Adipocyte (in vitro differentiated cells): ENCODE data around the gene ADAP1.
"Not testable (repeated sequence)": the region's sequence is repeated elsewhere in the genome, so short reads cannot be mapped to it uniquely, and the experiment has no call there.

Experiments
- DNase-seq: peaks from one replicate; pipeline ENCODE4 v3.0.0-alpha.2; 2015; ENCODE audit warnings: low read depth
- H3K27me3 ChIP-seq: replicated peaks from 2 replicates; pipeline ENCODE4 v1.7.0; 2013; ENCODE audit warnings: mild to moderate bottlenecking, low read length, moderate library complexity; ENCODE audit not compliant: control insufficient read depth, insufficient read depth
- H3K36me3 ChIP-seq: 2 replicates; pipeline ENCODE4 v1.7.0; 2013; ENCODE audit warnings: low read length, mild to moderate bottlenecking, moderate library complexity; ENCODE audit not compliant: control insufficient read depth, insufficient read depth, severe bottlenecking
- H3K4me1 ChIP-seq: 2 replicates; pipeline ENCODE4 v1.7.0; 2013; ENCODE audit warnings: mild to moderate bottlenecking, low read length, moderate library complexity; ENCODE audit not compliant: control insufficient read depth, insufficient read depth
- H3K4me3 ChIP-seq: 2 replicates; pipeline ENCODE4 v1.7.0; 2013; ENCODE audit warnings: mild to moderate bottlenecking, low read length, moderate library complexity
- H3K9ac ChIP-seq: 2 replicates; pipeline ENCODE4 v1.7.0; 2013; ENCODE audit warnings: mild to moderate bottlenecking, low read length, moderate library complexity
- H3K9me3 ChIP-seq: 2 replicates; pipeline ENCODE4 v1.7.0; 2013; ENCODE audit warnings: mild to moderate bottlenecking, low read length, moderate library complexity; ENCODE audit not compliant: control insufficient read depth

ADAP1 gene

GRCh38 chr7:954330-955238 is at the start of gene ADAP1:
Gene ADAP1, minus strand, starts transcription at chr7:954680. Its CDS starts 203 bp downstream, at chr7:954477.
- Histone ChIP-seq H3K9ac (peak within 1 kb of the TSS; percentile 55), H3K4me1 (peaks cover 14% of the 10 kb centered on the region), H3K4me3 (peak within 1 kb of the TSS; percentile 73), H3K36me3 (no peaks in the 10 kb centered on the region), H3K27me3 (peaks cover 17% of the 10 kb centered on the region), H3K9me3 (no peaks in the 10 kb centered on the region)
- peak; percentile 81 for DNase-seq

- not testable (repeated sequence) for H3K27me3 ChIP-seq, H3K9me3 ChIP-seq, DNase-seq, H3K4me3 ChIP-seq, H3K36me3 ChIP-seq, H3K4me1 ChIP-seq, H3K9ac ChIP-seq
Measured at GRCh38 chr7:1002445-1002844, 48.0 kb upstream of the ADAP1 start.

- H3K27me3 ChIP-seq, H3K36me3 ChIP-seq, H3K4me1 ChIP-seq, H3K9ac ChIP-seq, H3K4me3 ChIP-seq, DNase-seq, H3K9me3 ChIP-seq: not testable (repeated sequence)
Measured at GRCh38 chr7:1002026-1002425, 47.5 kb upstream of the ADAP1 start.

GRCh38 chr7:1001069-1001770 is 46.7 kb upstream of the ADAP1 start:
- H3K36me3 ChIP-seq, H3K9me3 ChIP-seq, H3K4me1 ChIP-seq, H3K27me3 ChIP-seq, H3K9ac ChIP-seq, DNase-seq, H3K4me3 ChIP-seq: not testable (repeated sequence)

- Histone ChIP-seq H3K4me1 (peaks cover 2% of the 10 kb centered on the region), H3K36me3 (no peaks in the 10 kb centered on the region), H3K9me3 (no peaks in the 10 kb centered on the region), H3K4me3 (no peak overlapping the region), H3K27me3 (no peaks in the 10 kb centered on the region), H3K9ac (no peak overlapping the region)
- no peak for DNase-seq
Measured at GRCh38 chr7:999941-1000935, 45.8 kb upstream of the ADAP1 start.

- no peak overlapping the region for H3K9ac ChIP-seq
- H3K4me1 ChIP-seq = no peaks in the 10 kb centered on the region
- H3K27me3 ChIP-seq = no peaks in the 10 kb centered on the region
- no peak for DNase-seq
- no peak overlapping the region for H3K4me3 ChIP-seq
- no peaks in the 10 kb centered on the region for H3K36me3 ChIP-seq
- no peaks in the 10 kb centered on the region for H3K9me3 ChIP-seq
Measured at GRCh38 chr7:999149-999879, 44.8 kb upstream of the ADAP1 start.

- no peaks in the 10 kb centered on the region for H3K36me3 ChIP-seq
- no peak overlapping the region for H3K9ac ChIP-seq
- no peaks in the 10 kb centered on the region for H3K9me3 ChIP-seq
- no peaks in the 10 kb centered on the region for H3K27me3 ChIP-seq
- no peaks in the 10 kb centered on the region for H3K4me1 ChIP-seq
- DNase-seq = no peak
- H3K4me3 ChIP-seq = no peak overlapping the region
Measured at GRCh38 chr7:997404-998395, 43.2 kb upstream of the ADAP1 start.

GRCh38 chr7:996079-996872 is 41.8 kb upstream of the ADAP1 start:
- Histone ChIP-seq H3K27me3 (no peaks in the 10 kb centered on the region), H3K36me3 (no peaks in the 10 kb centered on the region), H3K9ac (no peak overlapping the region), H3K9me3 (no peaks in the 10 kb centered on the region), H3K4me3 (no peak overlapping the region), H3K4me1 (no peaks in the 10 kb centered on the region)
- no peak for DNase-seq

- H3K9ac ChIP-seq = no peak overlapping the region
- H3K4me1 ChIP-seq = no peaks in the 10 kb centered on the region
- no peaks in the 10 kb centered on the region for H3K36me3 ChIP-seq
- H3K4me3 ChIP-seq = no peak overlapping the region
- DNase-seq = no peak
- peaks cover 1% of the 10 kb centered on the region for H3K27me3 ChIP-seq
- no peaks in the 10 kb centered on the region for H3K9me3 ChIP-seq
Measured at GRCh38 chr7:995571-995970, 41.1 kb upstream of the ADAP1 start.
